HFFc6 (cell line): Measurements from ENCODE around the gene ZMYND15. TPM values are rescaled to one million over a fixed set of nuclear protein-coding genes. Genes with fewer than 3 reads are reported as not detected.

Experiments used
- DNase-seq: peaks from one replicate; pipeline ENCODE4 v3.0.0-alpha.2; 2018
- H3K27ac Mint-ChIP-seq: 2 replicates; pipeline ENCODE4 v1.8.0; 2020; ENCODE audit warnings: mild to moderate bottlenecking, mixed read lengths
- H3K27me3 Mint-ChIP-seq: 2 replicates; pipeline ENCODE4 v1.8.0; 2021; ENCODE audit warnings: mild to moderate bottlenecking, moderate library complexity, mixed read lengths; ENCODE audit not compliant: insufficient read depth
- H3K36me3 Mint-ChIP-seq: 2 replicates; pipeline ENCODE4 v1.8.0; 2021; ENCODE audit warnings: low read depth, mixed read lengths
- H3K4me1 Mint-ChIP-seq: 2 replicates; pipeline ENCODE4 v1.8.0; 2020; ENCODE audit warnings: low read depth, mixed read lengths
- H3K4me3 Mint-ChIP-seq: 2 replicates; pipeline ENCODE4 v1.8.0; 2020; ENCODE audit warnings: mild to moderate bottlenecking, moderate library complexity, mixed read lengths
- H3K9me3 Mint-ChIP-seq: 2 replicates; pipeline ENCODE4 v1.8.0; 2020; ENCODE audit warnings: mild to moderate bottlenecking, mixed read lengths
- CTCF ChIP-seq: fragments of 200-600 bp; sonication (generic); IDR thresholded peaks from 2 replicates; pipeline ENCODE4 v1.5.0; 2021; ENCODE audit warnings: antibody characterized with exemption, mild to moderate bottlenecking
- total RNA-seq, 6 experiments: library from RNA; stranded (reverse); fragmentation: NEBNext Ultra II Directional; extraction: Animal tissue kit (Norgen Biotek cat#: 25700); gene quantifications; 2 replicates in 1 of 6; 3 replicates in 5 of 6; pipeline ENCODE4 v1.2.3, GENCODE V29; 2021

The ZMYND15 gene
- total RNA-seq, 6 experiments from 2014 or later, result not detected

GRCh38 chr17:4742629-4743028 lies 3.0 kb downstream of the ZMYND15 start:
- H3K36me3 Mint-ChIP-seq, result no peaks in the 10 kb centered on the region
- H3K4me1 Mint-ChIP-seq, result peaks cover 8% of the 10 kb centered on the region

GRCh38 chr17:4743216-4743615 lies 3.6 kb downstream of the ZMYND15 start:
- Mint-ChIP-seq H3K27ac (no peak overlapping the region), H3K27me3 (peaks cover 55% of the 10 kb centered on the region), H3K9me3 (no peaks in the 10 kb centered on the region), H3K36me3 (no peaks in the 10 kb centered on the region), H3K4me3 (no peak overlapping the region), H3K4me1 (peaks cover 7% of the 10 kb centered on the region)
- no peak for TF ChIP-seq CTCF
- no peak for DNase-seq

More at GRCh38 chr17:4742629-4743028, 3.0 kb downstream of the ZMYND15 start:
- Mint-ChIP-seq H3K27me3 (peaks cover 56% of the 10 kb centered on the region), H3K27ac (no peak overlapping the region), H3K9me3 (no peaks in the 10 kb centered on the region), H3K4me3 (no peak overlapping the region)
- no peak for DNase-seq
- no peak for TF ChIP-seq CTCF

GRCh38 chr17:4743898-4744297 lies 4.3 kb downstream of the ZMYND15 start:
- no peak for TF ChIP-seq CTCF
- H3K36me3 Mint-ChIP-seq, result no peaks in the 10 kb centered on the region
- no peaks in the 10 kb centered on the region; the same call in none of the 2 replicates for H3K4me1 Mint-ChIP-seq
- H3K4me3 Mint-ChIP-seq, result no peak overlapping the region
- peaks cover 57% of the 10 kb centered on the region for H3K27me3 Mint-ChIP-seq
- H3K27ac Mint-ChIP-seq, result no peak overlapping the region
- no peaks in the 10 kb centered on the region for H3K9me3 Mint-ChIP-seq
- DNase-seq, result no peak

- no peak for TF ChIP-seq CTCF
- Mint-ChIP-seq H3K27ac (no peak overlapping the region), H3K36me3 (no peaks in the 10 kb centered on the region), H3K4me3 (no peak overlapping the region), H3K9me3 (no peaks in the 10 kb centered on the region), H3K4me1 (no peaks in the 10 kb centered on the region; the same call in 1 of the 2 replicates), H3K27me3 (peaks cover 59% of the 10 kb centered on the region)
- DNase-seq, result no peak
Measured at GRCh38 chr17:4744999-4745969, 5.7 kb downstream of the ZMYND15 start.

- no peaks in the 10 kb centered on the region for H3K9me3 Mint-ChIP-seq
- no peaks in the 10 kb centered on the region for H3K4me1 Mint-ChIP-seq
- TF ChIP-seq CTCF, result no peak
- H3K4me3 Mint-ChIP-seq, result no peak overlapping the region
- H3K36me3 Mint-ChIP-seq, result no peaks in the 10 kb centered on the region
- no peak overlapping the region for H3K27ac Mint-ChIP-seq
- H3K27me3 Mint-ChIP-seq, result peaks cover 48% of the 10 kb centered on the region
- DNase-seq, result no peak
Measured at GRCh38 chr17:4747847-4748246, 8.2 kb downstream of the ZMYND15 start.
